Epithelial cell of prostate (primary cell): ENCODE results near the gene CAMK2G.
A peak's percentile ranks its signal among the peaks of the same experiment; 100 is the strongest.
"Not testable (repeated sequence)": the region's sequence is repeated elsewhere in the genome, so short reads cannot be mapped to it uniquely, and the experiment has no call there.

ENCODE experiments used
- DNase-seq: peaks from one replicate; pipeline ENCODE4 v3.0.0-alpha.2; 2011; ENCODE audit warnings: low read depth, low spot score
- H3K27ac ChIP-seq: fragments of 450-650 bp; 2 replicates; pipeline ENCODE4 v1.5.1; 2017; ENCODE audit warnings: mild to moderate bottlenecking

The CAMK2G gene

DNA sequence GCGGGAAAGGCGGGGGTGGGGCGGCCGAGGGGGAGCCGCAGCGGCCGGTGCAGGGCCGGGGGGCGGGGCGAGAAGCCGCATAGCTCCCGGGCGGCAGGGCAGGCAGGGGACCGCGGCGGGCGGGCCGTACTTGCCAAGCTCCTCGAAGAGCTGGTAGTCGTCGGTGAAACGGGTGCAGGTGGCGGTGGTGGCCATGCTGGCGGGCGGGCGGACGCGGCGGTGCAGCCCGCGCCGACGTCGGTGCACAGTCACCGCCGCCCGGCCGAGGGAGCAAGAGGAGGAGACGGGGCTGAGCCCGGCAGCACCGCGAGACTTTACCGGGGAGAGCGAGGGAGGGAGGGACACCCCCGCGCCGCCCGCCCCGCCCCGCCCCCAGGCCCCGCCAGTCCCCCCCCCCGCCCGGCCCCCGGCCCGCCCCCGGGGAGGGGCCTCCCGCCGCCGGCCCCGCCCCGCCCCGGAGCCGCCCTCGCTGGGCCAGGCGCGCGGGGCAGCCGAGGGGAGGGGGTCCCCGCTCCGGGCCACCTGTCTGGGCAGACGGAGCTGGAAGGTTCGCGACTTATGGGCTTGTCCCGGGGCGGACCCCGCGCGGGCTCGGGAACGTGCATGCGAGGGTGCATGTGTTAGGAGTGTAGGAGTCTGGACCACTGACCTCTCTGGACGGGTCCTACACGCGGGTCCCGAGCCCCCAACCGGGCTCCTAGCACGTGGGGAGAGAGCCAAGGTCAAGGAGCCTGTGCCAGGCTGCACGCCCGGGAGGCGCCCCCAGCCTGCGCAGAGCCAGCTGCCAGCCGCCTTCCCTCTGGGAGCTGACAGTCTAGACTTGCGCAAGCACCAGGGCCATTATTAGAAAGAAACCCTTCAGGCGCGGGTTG lies at the start of gene CAMK2G:
CAMK2G (minus strand) TSS at position 289 of the 872 bp plus-strand sequence; CDS start at position 195, 94 bp downstream.
- DNase-seq: no peak
- no peak within 1 kb of the TSS for H3K27ac ChIP-seq

DNA sequence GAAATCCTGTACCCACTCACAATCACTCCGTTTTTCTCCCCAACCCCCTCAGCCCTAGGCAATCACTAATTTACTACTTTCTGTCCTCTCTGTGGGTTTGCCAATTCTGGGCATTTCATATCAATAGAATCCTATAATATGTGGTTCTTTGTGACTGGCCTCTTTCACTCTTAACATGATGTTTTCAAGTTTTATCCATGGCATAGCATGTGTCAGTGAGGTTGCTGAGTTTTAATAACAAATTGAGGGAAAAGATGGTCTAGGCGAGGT lies 48.4 kb upstream of the CAMK2G start:
- no peak for DNase-seq
- no peak overlapping the region for H3K27ac ChIP-seq

GRCh38 chr10:73922007-73922863 lies 47.9 kb upstream of the CAMK2G start:
- no peak for DNase-seq
- no peak overlapping the region for H3K27ac ChIP-seq

- peak; percentile 84 for DNase-seq
- peak overlapping the region; percentile 95 for H3K27ac ChIP-seq
These were observed 45.7 kb upstream of the CAMK2G start for GRCh38 chr10:73920089-73920488.

DNA sequence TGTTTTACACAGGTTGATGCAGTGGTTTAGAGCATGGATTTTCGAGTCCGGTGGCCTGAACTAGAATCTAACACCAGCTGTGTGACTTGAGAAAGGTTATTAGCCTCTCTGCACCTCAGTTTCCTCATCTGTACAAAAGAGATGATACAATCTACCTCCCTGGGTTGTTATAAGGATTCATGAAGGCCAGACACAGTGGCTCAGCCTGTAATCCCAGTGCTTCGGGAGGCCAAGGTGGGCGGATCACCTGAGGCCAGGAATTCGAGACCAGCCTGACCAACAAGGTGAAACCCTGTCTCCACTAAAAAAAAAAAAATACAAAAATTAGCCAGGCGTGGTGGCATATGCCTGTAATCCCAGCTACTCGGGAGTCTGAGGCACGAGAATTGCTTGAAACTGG lies 45.1 kb upstream of the CAMK2G start:
- peak overlapping the region; percentile 95 for H3K27ac ChIP-seq
- not testable (repeated sequence) for DNase-seq

- DNase-seq: no peak
- H3K27ac ChIP-seq: peak overlapping the region; percentile 95
These were observed 43.4 kb upstream of the CAMK2G start for GRCh38 chr10:73917566-73918305.

- peak overlapping the region; percentile 95 for H3K27ac ChIP-seq
These were observed 42.6 kb upstream of the CAMK2G start for GRCh38 chr10:73916761-73917470.

DNA sequence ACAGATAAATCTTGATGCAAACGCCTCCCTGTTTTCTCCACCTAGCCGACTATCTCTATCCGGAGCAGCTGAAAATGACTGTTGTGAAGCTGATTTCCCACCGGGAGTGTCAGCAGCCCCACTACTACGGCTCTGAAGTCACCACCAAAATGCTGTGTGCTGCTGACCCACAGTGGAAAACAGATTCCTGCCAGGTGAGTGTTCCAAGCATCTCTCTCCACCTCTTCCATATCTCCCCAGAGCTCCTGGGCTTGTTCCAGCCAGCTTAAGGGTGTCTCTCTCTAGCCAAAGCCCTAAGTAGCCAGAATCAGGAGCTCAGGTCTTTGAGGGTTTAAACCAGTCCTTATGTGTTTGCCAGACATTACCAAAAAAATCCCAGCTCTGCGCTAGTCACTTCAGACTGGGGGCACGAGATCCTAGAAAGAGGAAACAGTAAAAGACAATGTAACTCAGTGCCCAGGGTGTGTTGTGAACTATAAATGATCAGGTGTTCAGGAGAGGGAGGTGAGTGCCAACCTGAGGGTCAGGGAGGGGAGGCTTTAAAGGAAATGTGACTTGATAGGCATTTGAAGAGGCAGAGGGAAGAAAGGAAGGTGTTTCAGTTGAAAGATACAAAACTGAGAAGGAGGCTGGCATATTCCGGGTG lies 41.0 kb upstream of the CAMK2G start:
- H3K27ac ChIP-seq: peak overlapping the region; percentile 95
- no peak for DNase-seq

More at GRCh38 chr10:73916761-73917470, 42.6 kb upstream of the CAMK2G start:
- DNase-seq: no peak

DNA sequence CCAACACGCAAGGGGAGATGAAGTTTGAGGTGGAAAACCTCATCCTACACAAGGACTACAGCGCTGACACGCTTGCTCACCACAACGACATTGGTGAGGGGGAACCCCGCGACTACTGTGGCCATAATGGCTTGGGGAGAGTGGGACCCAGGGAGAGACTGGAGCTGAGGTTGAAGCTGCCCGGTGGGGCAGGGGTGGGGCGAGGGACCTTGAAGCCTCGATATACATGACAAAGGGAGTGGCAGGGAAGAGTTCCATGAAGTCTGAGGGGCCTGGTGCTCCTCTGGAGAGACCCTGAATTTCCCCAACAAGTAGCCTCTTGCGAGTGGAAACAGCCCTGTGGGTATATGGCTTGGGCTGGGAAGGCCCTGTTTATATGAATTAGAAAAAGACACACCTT lies 39.7 kb upstream of the CAMK2G start:
- DNase-seq: no peak
- H3K27ac ChIP-seq: peak overlapping the region; percentile 95

DNA sequence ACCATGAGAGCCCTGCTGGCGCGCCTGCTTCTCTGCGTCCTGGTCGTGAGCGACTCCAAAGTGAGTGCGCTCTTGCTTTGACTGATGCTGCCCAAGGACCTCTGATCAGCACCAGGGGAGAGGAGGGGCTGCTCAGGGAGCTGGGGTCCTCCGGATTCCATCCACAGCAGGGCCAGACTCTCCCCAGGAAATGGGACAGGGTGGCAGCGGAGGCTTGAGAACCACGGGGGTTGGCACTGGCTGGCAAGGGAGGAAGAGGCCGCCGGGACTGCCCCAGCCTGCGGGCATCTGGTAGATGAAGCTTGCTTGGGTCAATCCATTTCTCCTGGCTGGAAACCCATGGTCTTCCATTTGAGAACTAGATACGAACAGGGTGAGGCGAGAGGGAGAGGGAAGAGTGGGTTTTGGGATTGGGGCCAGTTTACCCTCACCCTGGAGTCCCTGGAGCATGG lies 37.2 kb upstream of the CAMK2G start:
- H3K27ac ChIP-seq: peak overlapping the region; percentile 95
- DNase-seq: no peak

- peak within 1 kb of the TSS; percentile 95 for H3K27ac ChIP-seq
These were observed 36.6 kb upstream of the CAMK2G start, which contains the start of gene PLAU for GRCh38 chr10:73910764-73911552. Gene PLAU (plus strand): TSS chr10:73911132. CDS start chr10:73911556, 424 bp downstream.

DNA sequence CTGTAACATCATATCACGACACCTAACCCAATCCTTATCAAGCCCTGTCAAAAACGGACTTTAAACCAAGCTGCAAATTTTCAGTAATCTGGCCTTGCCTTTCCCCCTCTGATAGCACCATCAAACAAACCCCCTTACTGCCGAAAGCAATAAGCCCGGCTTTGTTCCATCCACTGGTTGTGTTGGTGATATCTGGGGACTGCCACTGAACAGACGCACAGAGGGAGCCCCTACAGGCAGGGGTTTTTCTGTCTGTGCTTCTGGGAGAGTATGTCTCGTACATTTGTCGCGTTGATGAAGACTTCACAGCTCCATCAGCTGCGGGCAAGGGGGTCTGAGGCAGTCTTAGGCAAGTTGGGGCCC lies 36.0 kb upstream of the CAMK2G start:
- no peak for DNase-seq
- peak overlapping the region; percentile 95 for H3K27ac ChIP-seq

More at GRCh38 chr10:73910764-73911552, 36.6 kb upstream of the CAMK2G start, which contains the start of gene PLAU:
- DNase-seq: no peak

GRCh38 chr10:73909540-73910115 lies 35.3 kb upstream of the CAMK2G start:
- no peak for DNase-seq
- peak overlapping the region; percentile 95 for H3K27ac ChIP-seq

- H3K27ac ChIP-seq: peak overlapping the region; percentile 95
- DNase-seq: peak; percentile 99
These were observed 34.6 kb upstream of the CAMK2G start for GRCh38 chr10:73908853-73909539.

- DNase-seq: no peak
- peak overlapping the region; percentile 95 for H3K27ac ChIP-seq
These were observed 33.6 kb upstream of the CAMK2G start for GRCh38 chr10:73907841-73908517.

DNA sequence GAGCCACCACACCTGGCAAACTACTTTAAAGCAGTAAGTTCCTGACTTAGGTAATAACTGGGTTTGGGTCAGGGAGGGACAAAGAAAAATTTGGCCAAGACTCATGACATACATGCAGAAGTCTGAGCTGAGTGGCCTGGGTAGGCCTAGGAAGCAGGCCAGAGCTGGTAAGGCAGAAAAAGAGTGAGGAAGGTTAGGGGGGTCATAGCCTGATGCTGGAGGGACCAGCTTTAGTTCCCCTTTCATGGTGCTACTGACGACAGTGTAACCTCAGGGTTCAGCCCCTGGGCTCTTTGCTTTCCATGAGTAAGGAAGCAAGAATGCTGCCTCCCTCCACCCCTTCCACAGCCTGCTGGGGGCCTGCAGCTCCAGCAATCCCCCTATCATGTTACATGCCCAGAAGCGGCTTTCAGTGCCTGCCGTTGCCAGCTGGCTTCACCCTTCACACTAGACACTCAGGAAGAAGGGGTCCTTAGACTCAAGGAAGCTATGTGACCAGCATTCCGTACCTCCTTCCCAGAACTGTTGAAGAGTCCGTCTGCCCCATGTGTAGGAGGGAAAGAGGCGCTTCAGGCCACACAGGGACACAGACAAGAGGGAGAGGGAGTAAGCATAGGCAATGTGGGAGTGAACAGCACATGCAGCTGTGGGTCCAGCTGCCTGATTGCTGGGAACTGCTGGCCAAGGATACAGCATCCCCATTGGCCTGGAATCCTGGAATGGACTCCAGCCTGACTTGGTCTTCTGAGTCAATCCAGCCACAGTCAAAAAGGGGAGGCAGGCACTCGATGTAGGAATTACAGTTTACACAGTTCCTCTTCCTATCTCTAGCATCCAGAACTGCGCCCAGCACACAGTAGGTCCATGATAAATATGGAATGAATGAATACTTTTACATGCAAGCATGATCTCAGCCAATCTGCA lies 32.4 kb upstream of the CAMK2G start:
- DNase-seq: no peak
- peak overlapping the region; percentile 95 for H3K27ac ChIP-seq
